GM08714 (cell line): ENCODE measurements around the gene CEP76.

ENCODE experiments used
- H3K4me3 ChIP-seq: fragments of 200-500 bp; sonication (Bioruptor generic); 2 replicates; pipeline ENCODE4 v1.5.1; 2014; ENCODE audit warnings: mild to moderate bottlenecking, low read length, inconsistent platforms
- ZNF274 ChIP-seq: IDR thresholded peaks from 2 replicates; pipeline ENCODE4 v1.6.1; 2012; ENCODE audit warnings: mild to moderate bottlenecking, low read depth, low read length

The CEP76 gene

DNA sequence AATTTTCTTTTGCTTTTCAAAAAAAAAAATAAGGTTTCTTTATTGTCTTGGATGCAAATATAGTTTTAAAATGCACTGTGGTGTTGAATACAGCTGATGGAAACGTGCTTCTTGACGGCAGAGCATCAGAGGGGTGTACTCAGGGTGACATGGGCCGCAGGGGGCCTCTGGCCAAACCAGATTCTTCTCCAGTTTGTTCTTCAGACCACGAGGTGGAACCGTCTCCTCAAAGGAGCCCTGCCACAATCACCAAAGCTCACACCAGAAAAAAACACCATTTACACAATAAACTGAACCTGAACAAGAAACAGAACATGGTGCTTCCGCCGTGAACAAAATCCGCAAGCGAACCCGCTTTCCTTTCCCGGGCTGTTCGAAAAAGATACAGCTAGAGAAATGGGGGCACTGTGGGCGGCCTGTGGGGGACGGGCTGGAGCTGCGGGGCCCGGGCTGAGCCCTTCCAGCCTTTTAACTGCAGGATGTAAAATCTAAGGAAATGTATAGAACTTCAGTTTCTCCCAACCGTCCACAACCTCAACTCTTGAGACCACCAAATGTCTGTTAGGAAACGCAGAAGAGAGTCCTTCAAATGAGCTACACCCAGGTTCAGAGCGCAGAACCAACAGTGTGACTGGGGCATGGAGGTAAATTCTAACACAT, 34.9 kb upstream of the CEP76 start:
- H3K4me3 ChIP-seq: no peak overlapping the region
- TF ChIP-seq ZNF274: no peak

DNA sequence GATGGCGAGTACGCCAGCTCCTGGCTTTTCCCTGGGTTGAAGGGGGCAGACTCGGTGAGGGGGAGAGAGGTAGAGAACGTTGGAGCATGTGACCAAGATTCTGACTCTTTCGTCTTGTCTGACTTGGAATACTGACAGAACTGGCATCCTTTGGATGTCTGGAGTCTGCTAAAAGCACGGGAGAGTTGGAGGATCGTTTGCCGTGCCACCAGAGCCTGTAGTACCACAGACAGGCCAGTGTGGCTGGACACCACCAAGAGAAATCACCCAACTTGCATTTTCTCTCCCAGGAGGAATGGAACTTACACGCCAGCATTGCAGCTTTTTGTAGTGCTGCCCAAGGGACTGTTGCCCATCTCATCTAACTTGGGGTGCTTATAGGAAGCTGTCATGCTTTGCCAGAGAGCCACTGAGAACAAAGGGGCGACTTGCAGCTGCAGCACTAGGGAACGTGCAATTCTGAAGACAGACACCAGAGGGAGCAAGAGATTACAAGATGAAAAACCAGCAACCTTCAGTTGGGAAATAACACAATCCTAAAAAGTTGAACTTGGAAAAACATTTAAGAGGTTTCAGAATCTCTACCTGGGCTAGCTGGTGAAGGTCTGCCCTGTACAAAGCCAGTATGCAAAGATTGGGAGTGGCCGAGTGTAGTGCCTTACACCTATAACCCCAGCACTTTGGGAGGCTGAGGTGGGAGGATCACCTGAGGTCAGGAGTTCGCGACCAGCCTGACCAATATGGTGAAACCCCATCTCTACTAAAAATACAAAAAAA, 24.4 kb upstream of the CEP76 start:
- TF ChIP-seq ZNF274: no peak

DNA sequence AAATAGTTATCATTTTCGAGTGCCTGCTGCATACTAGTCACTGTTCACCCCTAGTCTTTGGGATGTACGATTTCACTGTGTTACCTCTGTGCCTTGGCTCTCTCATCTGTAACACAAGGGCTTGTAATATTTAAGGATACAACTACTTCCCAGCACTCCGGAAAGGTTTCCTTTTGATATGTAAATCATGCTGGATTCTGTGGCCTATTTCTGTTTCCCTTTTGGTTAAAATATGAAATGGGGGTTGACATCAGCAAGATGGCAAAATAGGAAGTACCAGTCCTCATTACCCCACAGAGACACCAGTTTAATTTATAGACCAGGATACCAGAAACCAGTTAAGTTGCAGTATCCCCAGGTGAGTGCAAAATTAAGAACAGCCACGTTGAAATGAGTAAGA, 23.8 kb upstream of the CEP76 start:
- no peak for TF ChIP-seq ZNF274
- no peak overlapping the region for H3K4me3 ChIP-seq

More for the DNA sequence above, 24.4 kb upstream of the CEP76 start:
- no peak overlapping the region for H3K4me3 ChIP-seq

DNA sequence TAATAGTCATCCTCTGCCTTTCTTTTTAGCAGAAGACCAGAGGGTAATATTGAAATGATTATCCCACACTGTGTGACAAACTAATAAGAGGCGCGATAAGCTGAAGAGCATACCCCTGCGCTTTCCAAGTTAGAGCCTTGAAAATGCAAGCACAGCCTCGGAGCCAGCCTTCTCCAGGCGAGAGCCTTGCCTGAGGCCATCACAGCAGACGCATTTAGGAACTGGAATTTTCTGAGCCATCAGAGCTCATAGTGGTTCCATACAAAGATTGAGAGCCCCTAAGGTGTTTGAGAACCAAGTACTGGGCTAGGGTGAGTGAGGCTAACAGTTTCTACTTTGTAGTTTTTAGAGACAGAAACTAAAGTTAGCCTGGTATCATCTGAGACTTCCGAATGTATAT, 20.2 kb upstream of the CEP76 start:
- TF ChIP-seq ZNF274: no peak
- no peak overlapping the region for H3K4me3 ChIP-seq

DNA sequence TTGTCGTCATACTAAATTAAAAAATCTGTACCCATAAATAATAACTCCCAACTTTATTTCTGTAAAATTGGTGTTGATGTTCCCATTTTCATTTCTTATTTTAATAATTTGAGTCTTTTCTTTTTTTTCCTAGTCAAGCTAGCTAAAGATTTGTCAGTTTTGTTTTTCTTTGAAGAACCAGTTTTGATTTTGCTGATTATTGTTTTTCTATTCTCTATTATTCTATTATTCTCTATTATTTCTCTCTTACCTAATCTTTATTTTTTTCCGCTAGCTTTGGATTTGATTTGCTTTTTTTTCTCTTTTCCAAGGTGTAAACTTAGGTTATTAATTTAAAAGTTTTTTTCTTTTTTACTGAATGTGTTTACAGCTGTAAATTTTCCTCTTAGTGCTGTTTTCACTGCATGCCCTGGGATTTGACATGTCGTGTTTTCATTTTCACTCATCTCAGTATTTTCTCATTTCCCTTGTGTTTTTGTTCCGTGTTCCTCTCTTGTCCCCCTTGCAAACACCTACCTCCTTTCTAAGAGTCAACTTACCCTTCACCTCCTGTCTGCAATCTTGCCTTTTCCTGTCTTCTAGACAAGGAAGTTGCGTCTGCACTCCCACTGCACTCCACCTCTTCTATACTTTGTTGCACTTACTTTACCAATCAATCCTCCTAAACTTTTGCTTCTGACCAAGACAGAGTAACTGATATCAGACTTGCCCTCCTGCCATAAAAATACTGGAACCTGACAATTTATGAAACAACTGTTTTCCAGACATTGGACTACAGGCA, 19.2 kb upstream of the CEP76 start:
- no peak for TF ChIP-seq ZNF274

DNA sequence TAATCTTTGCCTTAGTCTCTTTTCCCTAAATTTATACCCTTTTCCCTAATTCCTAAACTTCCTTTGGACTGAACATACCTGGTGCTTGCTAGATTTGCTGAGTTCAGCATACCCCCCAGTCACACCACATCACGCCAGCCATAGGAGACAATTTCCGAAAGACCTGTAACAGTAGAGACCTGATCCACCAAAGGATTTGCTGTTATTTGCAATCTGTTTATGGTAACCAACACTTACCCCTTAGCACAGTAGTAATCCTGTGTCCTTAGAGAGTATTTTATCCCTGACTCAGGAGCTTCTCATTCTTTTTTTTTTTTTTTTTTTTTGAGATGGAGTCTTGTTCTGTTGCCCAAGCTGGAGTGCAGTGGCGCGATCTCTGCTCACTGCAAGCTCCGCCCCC, 8.9 kb upstream of the CEP76 start:
- no peak for TF ChIP-seq ZNF274
- H3K4me3 ChIP-seq: no peak overlapping the region

More for the DNA sequence above, 19.2 kb upstream of the CEP76 start:
- no peak overlapping the region for H3K4me3 ChIP-seq

DNA sequence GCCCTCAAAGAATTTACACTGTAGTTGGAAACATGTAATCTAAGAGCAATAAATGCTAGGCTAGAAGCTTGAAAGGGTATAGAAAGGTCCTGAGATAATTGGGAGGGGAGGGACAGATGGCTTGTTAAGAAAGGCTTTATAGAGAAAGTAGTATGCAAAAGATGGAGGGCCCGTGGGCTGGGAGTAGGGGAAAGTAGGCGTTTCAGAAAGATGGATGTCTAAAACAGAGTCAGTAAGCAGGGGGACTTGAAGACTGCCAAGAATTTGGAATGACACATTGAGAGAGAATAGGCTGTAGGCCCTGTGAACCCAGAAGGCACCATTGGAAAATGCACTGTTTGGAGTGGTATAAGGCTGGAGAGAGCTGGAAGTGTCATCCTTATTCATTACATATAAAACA, 1.1 kb upstream of the CEP76 start:
- no peak for TF ChIP-seq ZNF274
- peak overlapping the region; percentile 86 for H3K4me3 ChIP-seq

DNA sequence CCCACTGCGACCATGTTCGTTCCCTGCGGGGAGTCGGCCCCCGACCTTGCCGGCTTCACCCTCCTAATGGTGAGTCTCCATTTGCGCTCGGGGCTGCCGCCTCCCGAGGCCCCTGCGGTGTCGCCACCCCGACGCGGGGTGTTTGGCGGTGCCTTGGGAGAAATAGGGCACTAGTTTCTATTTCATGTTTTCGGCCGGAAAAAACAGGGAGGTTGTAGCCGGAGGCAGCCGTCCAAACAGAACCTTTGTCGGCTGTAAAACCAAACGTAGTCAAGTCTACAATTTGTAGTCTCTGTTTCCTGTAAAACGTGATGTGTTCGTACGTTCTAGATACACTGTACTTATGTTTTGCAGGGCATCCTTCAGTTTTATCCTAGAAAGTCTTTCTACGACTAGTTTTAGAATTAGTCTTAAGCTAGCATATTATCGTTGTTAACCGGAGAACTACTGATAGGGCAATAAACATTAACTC, 609 bp upstream of the CEP76 start:
- no peak for TF ChIP-seq ZNF274
- peak overlapping the region; percentile 86 for H3K4me3 ChIP-seq

DNA sequence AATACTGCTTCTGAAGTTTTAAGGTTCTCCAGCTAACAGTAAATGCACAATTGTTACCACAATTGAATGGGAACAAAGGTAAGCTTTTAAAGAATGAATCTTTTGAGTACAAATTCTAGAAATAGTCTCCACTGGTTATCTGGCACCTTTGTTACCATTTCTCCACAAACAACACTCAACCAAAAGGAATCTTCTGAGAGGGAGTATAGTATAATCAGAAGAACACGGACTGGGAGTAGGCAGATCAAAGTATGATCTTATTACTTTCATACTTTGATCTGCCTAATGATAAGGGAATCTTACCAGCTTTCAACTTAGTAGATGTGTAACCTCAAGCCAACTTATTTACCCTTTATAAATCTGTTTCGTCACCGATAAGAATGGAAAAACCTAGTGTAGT, 1.4 kb downstream of the CEP76 start:
- H3K4me3 ChIP-seq: peak overlapping the region; percentile 86

DNA sequence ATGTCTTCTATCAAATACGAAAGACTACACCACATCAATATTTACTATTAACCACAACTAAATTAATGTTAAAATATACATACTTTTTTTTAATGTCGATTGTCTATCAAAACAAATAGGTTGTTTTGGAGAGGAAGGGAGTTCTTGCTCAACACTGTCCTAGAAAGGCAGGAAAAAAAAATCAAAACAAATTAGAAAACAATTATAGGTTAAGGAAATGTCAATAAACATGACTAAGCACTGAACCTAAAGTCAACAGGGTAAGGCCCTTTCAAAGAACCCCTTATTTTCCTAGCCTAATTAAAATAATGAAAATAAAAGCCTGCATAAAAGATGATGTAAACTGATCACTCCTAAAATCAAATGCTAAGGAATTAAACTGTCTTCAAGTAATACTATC, 2.8 kb downstream of the CEP76 start:
- TF ChIP-seq ZNF274: no peak
- no peak overlapping the region for H3K4me3 ChIP-seq

More for the DNA sequence above, 1.4 kb downstream of the CEP76 start:
- TF ChIP-seq ZNF274: no peak

DNA sequence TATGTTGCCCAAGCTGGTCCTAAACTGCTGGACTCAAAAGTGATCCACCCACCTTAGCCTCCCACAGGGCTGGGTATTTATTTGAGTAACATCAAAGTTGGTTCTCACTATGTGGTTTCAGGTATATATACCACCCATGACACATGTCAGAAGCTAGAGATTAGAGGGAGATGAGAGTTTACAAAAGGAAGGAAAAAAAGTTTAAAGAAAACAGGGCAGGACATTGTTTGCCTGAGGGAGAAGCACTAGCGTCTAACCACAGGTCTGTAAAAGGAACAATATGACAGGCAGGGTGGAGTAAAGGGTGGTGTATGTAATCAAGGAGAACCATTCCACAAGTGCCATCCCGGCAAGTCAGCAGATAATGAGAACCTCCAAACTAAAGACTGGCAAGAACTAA, 8.5 kb downstream of the CEP76 start:
- H3K4me3 ChIP-seq: no peak overlapping the region
- no peak for TF ChIP-seq ZNF274

DNA sequence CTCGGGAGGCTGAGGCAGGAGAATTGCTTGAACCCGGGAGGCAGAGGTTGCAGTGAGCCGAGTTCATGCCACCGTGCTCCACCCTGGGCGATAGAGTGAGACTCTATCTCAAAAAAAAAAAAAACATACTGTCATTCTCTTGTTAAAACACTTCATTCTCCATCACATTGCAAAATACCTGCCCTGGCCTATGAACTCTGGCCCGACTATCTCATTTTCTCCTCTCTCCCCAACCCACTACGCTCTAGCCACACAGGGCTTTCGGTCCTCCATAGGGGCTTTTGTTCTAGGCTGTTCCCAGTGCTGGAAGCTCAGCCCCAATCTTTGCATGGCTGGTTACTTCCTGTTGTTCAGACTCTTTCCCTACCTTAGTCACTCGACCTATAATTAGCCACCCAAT, 10.3 kb downstream of the CEP76 start:
- H3K4me3 ChIP-seq: no peak overlapping the region
- TF ChIP-seq ZNF274: no peak

DNA sequence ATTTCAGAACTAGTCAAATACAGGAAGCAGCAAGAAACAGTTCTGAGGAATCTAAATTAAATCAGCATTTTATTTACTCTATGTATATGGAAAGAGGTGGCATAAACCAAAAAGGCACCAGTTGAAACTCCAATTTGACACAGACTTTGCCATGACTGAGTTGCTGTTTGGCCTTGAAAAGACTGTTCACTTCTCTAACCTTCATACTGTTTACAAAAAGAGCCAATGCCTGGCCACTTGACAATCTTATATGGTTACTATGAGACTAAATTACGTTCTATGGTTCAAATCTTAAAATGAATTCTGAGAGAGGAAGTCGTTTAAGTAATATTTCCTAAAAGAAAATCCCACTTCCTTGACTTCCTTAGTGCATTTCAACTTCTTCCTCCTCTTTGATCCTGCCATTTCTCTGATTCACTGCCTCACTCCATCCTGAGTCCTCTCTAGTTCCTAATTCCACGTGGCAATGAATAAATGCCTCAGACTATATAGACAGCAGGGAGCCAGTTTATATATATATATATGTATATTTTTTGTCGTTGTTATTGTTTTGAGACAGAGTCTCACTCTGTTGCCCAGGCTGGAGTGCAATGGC, 13.2 kb downstream of the CEP76 start:
- no peak overlapping the region for H3K4me3 ChIP-seq
- TF ChIP-seq ZNF274: no peak

DNA sequence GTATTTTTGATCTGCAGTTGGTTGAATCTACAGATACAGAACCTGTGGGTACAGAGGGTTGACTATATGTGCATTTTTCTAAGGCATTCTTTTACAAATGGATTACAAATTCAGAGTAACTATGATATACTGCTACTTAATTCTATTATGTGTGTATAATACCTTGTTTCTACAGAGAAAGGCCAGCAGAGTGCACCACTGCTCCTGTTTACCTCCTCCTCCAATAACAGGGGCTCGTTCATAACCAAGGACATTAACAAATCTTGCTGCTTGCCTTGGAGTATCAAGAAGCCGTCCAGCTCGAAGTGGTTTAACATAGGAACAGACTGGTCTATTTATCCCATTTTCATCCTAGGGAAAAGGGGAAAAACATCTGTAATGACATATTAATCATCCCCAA, 16.4 kb downstream of the CEP76 start:
- no peak for TF ChIP-seq ZNF274
- H3K4me3 ChIP-seq: no peak overlapping the region

DNA sequence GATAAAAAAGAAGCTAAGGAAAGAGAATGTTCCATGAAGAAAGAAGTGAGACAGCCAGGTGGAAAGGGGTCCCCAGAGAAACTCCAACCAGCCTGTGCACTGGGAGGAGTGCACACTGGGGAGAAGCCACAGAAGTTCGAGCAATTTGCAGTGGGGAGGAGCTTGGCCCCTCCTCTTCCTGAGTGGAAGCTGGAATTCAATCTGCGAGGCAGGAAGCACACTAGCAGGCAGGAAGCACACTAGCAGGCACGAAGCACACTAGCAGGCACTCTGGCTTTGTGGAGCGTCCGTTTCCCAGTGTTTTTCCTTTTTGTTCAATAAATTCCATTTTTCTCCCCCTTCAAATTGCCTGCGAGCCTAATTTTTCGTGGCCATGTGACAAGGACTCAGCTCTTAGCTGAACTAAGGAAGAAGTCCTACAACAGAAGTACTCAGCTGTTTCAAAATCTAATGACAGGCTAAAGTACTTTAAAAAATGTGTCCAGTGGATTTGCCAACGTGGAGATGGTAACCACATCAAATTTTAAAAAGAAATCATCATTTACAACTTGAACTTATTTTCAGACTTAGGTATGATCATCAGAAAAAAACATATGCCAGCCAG, 23.2 kb downstream of the CEP76 start:
- TF ChIP-seq ZNF274: no peak
- no peak overlapping the region for H3K4me3 ChIP-seq
